Renal cortex interstitium (tissue), 11 donors: ENCODE results near the gene TNFRSF21. TPM values are rescaled to one million over a fixed set of nuclear protein-coding genes. Genes with fewer than 3 reads are reported as not detected.
"Not testable (repeated sequence)": the region's sequence is repeated elsewhere in the genome, so short reads cannot be mapped to it uniquely, and the experiment has no call there.

ENCODE experiments used
- DNase-seq, 11 donors: peaks; one replicate each; pipeline ENCODE4 v3.0.0-alpha.2; 2013; ENCODE audit warnings: low read depth in 9 of 11, low spot score in 4 of 11; ENCODE audit errors: extremely low read depth in 1 of 11
- polyA plus RNA-seq, 3 donors: library from polyadenylated mRNA; unstranded; fragments of 120-200 nt; gene quantifications; one replicate each; pipeline ENCODE4 v1.2.1, GENCODE V29; 2013; ENCODE audit not compliant: insufficient read length in 3 of 3

The TNFRSF21 gene
- polyA plus RNA-seq, 3 donors: 29.1 to 37.6 (median 34.8) TPM

GRCh38 chr6:47241742-47242482 is 67.8 kb downstream of the TNFRSF21 start:
- DNase-seq: no peak

GRCh38 chr6:47240277-47240890 is 69.3 kb downstream of the TNFRSF21 start:
- no peak for DNase-seq

GRCh38 chr6:47239546-47239945 is 70.2 kb downstream of the TNFRSF21 start:
- no peak for DNase-seq

GRCh38 chr6:47238456-47238995 is 71.2 kb downstream of the TNFRSF21 start:
- DNase-seq: no peak

- DNase-seq: no peak
Measured at GRCh38 chr6:47237196-47237595, 72.5 kb downstream of the TNFRSF21 start.

- no peak for DNase-seq
Measured at GRCh38 chr6:47235964-47236760, 73.5 kb downstream of the TNFRSF21 start.

GRCh38 chr6:47235421-47235820 is 74.3 kb downstream of the TNFRSF21 start:
- no peak for DNase-seq

GRCh38 chr6:47234266-47234933 is 75.3 kb downstream of the TNFRSF21 start:
- no peak for DNase-seq

- no peak for DNase-seq
Measured at GRCh38 chr6:47231151-47231550, 78.6 kb downstream of the TNFRSF21 start.

GRCh38 chr6:47230579-47230978 is 79.1 kb downstream of the TNFRSF21 start:
- DNase-seq: no peak

GRCh38 chr6:47229255-47229654 is 80.5 kb downstream of the TNFRSF21 start:
- DNase-seq: no peak

- DNase-seq: not testable (repeated sequence)
Measured at GRCh38 chr6:47228093-47228492, 81.6 kb downstream of the TNFRSF21 start.

- DNase-seq: not testable (repeated sequence)
Measured at GRCh38 chr6:47223251-47223650, 86.5 kb downstream of the TNFRSF21 start.

- no peak for DNase-seq
Measured at GRCh38 chr6:47221565-47221964, 88.1 kb downstream of the TNFRSF21 start.

- DNase-seq: no peak
Measured at GRCh38 chr6:47209632-47210031, 100.1 kb downstream of the TNFRSF21 start.

- peak in 2 of 11 donors; percentile 32 to 55 for DNase-seq
Measured at GRCh38 chr6:47207261-47207660, 102.4 kb downstream of the TNFRSF21 start.

GRCh38 chr6:47206626-47207025 is 103.1 kb downstream of the TNFRSF21 start:
- DNase-seq: no peak

- no peak for DNase-seq
Measured at GRCh38 chr6:47203938-47204611, 105.6 kb downstream of the TNFRSF21 start.
